HG02610 (cell line): ENCODE results near the gene TRAPPC11.
"Not testable (repeated sequence)": the region's sequence is repeated elsewhere in the genome, so short reads cannot be mapped to it uniquely, and the experiment has no call there.

ENCODE experiments used
- ATAC-seq: cut with Tn5 transposase; IDR thresholded peaks from one replicate; pipeline ENCODE4 v1.9.1; 2021; ENCODE audit warnings: mild to moderate bottlenecking, moderate library complexity; ENCODE audit not compliant: unreplicated experiment

The TRAPPC11 gene

GRCh38 chr4:183718876-183719275, 59.8 kb downstream of the TRAPPC11 start:
- no peak for ATAC-seq

GRCh38 chr4:183721207-183722081, 62.4 kb downstream of the TRAPPC11 start:
- peak; percentile 35 for ATAC-seq

DNA sequence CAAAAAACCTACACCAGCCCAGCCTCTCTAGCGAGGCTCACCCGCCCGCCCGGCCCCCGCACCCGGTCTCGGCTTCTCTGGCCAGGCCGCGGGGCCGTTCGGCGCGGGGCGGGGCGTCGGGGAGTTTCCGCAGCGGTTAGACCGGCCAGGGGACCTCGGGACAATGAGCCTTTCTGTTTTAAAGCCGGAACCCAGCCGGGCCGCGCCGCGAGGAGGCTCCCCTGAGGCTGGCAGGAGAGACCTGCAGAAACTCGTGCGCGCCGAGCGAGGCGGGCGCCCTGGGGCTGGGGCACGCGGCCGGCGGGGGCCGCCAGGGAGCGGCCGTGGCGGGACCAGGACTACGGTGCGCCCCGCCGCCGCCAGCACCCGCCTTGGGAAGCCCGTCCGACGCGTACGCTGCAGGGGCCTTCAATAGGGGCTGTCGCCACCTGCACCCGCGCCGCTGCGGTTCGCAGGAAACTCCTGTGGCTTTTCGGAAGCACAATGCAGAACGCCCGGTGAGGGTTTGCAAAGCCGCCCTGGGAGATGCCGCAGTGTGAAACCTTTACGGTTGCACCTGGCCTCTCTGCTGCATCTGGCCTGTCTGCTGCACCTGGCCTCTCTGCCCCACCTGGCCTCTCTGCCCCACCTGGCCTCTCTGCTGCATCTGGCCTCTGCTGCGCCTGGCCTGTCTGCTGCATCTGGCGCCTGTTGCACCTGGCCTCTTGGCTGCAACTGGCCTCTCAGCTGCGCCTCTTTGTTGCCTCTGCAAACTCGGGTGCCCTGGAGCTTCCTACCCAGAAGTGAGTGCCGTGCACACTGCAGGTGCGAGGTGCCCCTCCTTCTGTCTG, 63.9 kb downstream of the TRAPPC11 start:
- peak; percentile 72 for ATAC-seq

GRCh38 chr4:183723561-183724228, 64.6 kb downstream of the TRAPPC11 start:
- ATAC-seq: no peak

- not testable (repeated sequence) for ATAC-seq
These were observed 66.5 kb downstream of the TRAPPC11 start for GRCh38 chr4:183725585-183725984.

DNA sequence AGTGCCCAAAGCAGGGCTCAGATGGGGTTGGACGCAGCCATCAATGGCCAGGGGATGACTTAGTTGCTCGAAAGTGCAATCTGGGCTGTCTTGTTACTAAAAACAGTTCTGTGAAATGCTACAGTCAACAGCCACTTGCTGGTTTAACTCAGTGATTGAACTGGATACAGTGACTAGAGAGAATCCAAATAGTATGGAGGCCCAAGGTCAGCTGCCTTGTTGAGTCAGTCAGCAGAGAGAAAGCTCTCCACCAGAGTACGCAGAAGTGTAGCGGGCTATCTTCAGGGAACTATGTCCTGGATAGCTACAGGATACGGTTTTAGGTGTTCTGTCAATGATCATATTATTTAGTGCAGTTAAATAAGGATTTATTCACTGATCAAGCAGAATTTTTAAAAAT, 68.4 kb downstream of the TRAPPC11 start:
- ATAC-seq: no peak

GRCh38 chr4:183728223-183729068, 69.4 kb downstream of the TRAPPC11 start:
- no peak for ATAC-seq

DNA sequence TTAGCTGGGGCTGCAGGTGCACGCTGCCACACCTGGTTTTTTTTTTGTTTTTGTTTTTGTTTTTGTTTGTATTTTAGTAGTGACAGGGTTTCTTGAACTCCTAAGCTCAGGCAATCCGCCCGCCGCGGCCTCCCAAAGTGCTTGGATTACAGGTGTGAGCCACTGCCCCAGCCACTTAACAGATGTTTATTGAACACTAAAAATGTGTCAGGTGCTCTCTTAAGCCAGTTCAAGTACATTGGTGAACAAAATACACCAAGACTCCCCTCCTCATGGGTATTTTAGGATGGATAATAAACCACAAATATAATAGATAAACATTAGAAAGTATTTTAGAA, 69.9 kb downstream of the TRAPPC11 start:
- no peak for ATAC-seq

DNA sequence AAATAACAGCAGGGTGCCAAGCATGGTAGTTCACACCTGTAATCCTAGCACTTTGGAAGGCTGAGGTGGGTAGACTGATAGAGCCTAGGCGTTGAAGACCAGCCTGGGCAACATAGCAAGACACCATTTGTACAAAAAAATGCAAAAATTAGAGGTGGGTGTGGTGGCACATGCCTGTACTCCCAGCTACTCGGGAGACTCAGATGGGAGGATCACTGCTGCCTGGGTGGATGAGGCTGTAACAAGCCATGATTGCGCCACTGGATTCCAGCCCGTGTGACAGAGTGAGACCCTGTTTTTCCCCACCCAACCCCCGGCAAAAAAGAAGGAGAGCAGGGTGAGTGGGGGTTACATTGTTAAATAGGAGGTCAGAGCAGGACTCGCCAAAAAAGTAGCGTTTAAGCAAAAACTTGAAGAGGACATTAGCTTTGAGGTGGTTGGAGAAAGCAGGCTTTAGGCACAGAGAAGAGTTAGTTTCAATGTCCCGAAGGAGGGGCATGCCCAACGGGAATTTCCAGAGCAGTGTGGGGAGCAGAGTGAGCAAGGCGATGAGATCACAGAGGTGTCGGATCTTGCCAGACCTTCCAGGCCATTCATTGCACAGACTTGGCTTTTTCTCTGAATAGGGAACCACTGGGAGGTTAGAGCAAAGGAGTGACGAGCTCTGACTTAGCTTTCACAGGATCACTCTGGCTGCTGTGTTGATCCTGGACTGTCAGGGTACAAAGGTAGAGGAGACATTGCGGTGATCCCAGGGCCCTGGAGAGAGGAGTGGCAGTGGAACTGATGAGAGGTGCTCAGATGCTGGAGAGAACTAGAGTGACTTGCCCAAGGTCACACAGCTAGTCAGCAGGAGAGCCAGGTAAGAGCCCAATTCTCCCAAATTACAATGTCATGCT, 70.6 kb downstream of the TRAPPC11 start:
- ATAC-seq: no peak

- no peak for ATAC-seq
These were observed 73.2 kb downstream of the TRAPPC11 start for GRCh38 chr4:183732296-183732695.

- ATAC-seq: no peak
These were observed 74.1 kb downstream of the TRAPPC11 start for GRCh38 chr4:183733181-183733580.

GRCh38 chr4:183738081-183738673, 79.1 kb downstream of the TRAPPC11 start:
- ATAC-seq: no peak

GRCh38 chr4:183738961-183739360, 79.9 kb downstream of the TRAPPC11 start:
- ATAC-seq: no peak

DNA sequence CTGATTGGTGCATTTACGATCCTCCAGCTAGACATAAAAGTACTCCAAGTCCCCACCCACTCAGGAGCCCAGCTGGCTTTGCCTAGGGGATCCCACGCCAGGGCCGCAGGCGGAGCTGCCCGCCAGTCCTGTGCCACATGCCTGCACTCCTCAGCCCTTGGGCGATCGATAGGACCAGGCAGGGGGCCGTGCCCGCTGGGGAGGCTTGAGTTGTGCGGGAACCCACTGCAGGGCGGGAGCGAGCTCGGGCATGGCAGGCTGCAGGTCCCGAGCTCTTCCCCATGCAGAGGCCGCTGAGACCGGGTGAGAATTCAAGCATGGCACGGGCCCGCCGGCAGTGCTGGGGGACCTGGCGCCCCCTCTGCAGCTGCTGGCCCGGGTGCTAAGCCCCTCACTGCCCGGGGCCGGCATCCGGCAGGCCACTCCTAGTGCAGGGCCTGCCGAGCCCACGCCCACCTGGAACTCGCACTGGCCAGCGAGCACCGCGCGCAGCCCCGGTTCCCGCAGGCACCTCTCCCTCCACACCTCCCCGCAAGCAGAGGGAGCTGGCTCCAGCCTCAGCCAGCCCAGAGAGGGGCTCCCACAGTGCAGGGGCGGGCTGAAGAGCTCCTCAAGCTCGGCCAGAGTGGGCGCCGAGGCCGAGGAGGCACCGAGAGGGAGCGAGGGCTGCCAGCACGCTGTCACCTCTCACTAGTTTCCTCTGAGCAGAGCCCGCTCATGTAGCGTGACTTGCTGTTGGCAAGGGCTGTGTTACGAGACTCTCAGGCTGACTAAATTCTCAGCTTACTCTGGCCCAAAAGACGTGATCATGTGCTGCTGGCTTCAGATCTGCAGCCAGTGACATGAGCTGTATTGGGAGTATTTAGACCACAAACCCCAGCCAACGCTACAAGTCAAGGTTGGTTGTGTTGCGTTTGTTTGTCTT, 87.5 kb downstream of the TRAPPC11 start:
- ATAC-seq: no peak

GRCh38 chr4:183747380-183747779, 88.3 kb downstream of the TRAPPC11 start:
- no peak for ATAC-seq

DNA sequence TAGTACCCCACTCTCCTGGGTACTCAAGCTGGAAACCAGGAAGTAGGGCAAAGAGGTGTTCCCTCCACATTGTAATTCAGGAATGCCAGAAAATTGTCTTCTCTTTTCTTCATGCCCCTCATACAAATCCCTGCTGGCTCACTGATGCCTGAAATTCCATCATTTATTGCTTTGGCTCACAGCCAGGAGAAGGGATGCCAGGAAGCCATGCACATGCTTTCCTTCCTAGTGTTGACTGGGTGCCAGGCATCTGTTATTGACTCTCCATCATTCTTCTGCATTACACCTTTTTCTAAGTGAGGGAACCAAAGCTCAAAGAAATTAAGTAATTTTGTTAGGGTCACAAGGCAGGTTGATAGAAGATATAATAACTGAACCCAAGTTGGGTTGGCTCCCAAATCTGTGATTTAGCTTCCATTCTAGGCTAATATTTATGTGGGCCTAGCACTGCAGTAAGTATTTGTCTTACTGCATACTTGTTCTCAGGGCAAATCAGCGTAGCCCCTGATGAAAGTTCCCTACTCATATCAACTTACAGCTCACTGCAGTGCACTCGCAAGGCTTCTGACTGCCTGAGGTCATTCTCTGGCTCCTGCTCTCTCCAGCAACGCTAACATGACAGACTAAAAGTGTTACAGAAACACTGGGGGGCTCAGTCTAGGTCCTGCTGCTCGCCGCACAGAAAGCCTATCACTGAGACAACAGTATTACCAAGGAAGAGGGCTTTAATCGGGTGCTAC, 89.0 kb downstream of the TRAPPC11 start:
- no peak for ATAC-seq

DNA sequence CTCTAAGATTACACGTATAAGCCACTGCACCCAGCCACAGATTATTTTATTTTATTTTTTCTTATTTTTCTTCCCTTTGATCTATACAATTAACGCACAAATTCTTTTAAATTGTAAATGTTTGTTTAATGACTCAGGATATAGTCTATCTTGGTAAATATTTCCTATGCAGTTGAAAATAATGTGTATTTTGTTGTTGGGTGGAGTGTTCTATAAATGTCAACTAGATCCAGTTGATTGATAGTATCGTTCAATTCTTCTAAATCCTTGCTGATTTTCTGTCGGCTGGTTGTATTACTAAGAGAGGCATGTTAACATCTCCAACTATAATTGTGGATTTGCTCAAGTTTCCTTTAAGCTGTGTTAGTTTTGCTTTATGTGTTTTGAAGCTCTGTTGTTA, 92.0 kb downstream of the TRAPPC11 start:
- no peak for ATAC-seq
